Activated T-cell treated with anti-CD3 and anti-CD28 coated beads for 48 hours (primary cell): ENCODE measurements around the gene SLC20A1.
"Not testable (repeated sequence)": the region's sequence is repeated elsewhere in the genome, so short reads cannot be mapped to it uniquely, and the experiment has no call there.

ENCODE experiments used
- DNase-seq: peaks from one replicate; pipeline ENCODE4 v3.0.0-alpha.2; 2020; ENCODE audit warnings: low read depth

SLC20A1 gene

DNA sequence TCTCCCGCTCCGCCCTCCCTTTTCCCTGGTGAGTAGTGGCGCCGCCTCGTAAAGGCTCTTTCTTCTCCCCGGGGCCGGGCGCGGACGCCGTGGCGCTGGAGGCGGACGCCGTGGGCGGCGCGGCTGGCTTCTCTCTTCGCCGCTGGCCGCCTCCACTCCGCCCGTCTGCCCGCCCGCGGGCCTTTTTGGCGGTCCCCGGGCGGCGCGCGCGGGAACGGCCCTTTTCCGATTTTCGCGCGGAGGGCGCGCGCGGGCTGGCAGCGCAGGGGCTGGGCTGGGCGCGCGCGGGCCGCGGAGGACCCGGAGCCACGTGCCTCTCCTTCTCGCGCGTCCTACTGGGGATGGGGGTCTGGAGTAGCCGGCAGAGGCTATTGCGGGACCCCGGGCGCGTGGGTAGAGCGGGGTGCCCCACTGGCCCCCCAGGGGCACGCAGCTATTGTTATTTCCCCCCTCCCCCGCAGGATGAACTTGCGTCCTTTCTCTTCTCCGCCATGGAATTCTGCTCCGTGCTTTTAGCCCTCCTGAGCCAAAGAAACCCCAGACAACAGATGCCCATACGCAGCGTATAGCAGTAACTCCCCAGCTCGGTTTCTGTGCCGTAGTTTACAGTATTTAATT is 472 bp downstream of the SLC20A1 start:
- peak; percentile 61 for DNase-seq

DNA sequence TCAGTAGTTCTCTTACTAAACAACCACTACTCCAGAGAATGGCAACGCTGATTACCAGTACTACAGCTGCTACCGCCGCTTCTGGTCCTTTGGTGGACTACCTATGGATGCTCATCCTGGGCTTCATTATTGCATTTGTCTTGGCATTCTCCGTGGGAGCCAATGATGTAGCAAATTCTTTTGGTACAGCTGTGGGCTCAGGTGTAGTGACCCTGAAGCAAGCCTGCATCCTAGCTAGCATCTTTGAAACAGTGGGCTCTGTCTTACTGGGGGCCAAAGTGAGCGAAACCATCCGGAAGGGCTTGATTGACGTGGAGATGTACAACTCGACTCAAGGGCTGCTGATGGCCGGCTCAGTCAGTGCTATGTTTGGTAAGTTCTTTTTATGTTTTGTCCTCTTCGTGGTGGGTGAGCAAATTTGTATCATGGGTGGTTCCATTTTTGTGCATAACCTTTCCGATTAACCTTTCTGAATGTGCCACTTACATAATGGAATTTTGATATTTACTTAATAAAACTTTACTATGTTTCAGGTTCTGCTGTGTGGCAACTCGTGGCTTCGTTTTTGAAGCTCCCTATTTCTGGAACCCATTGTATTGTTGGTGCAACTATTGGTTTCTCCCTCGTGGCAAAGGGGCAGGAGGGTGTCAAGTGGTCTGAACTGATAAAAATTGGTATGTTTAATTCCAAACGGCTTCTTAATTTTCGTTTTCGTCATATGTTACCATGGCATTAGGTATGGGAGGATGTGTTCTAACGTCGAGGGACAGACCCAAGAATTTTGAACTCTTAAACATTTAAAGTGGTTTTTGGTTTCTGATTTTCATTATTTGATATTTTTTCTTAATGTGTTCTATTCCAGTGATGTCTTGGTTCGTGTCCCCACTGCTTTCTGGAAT is 1.3 kb downstream of the SLC20A1 start:
- no peak for DNase-seq

DNA sequence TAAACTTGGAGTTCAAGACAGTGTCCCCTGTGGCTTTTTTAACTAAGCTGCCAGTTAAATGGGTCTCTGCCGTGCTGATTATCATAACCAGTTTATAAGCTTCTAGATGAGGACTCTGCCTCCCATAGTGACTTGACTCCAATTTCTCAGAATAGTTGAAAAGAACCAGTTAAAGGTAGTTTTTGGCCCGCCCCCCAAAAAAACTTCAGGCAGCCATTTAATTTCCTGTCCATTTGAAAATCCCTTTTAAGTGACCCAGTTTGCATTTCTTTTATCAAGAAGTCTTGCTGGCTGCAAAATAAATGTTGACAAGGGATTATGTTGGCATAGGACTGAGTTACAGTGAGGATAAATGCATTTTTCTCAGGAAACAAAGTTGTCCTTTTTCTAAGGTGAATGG is 2.3 kb downstream of the SLC20A1 start:
- DNase-seq, result no peak

DNA sequence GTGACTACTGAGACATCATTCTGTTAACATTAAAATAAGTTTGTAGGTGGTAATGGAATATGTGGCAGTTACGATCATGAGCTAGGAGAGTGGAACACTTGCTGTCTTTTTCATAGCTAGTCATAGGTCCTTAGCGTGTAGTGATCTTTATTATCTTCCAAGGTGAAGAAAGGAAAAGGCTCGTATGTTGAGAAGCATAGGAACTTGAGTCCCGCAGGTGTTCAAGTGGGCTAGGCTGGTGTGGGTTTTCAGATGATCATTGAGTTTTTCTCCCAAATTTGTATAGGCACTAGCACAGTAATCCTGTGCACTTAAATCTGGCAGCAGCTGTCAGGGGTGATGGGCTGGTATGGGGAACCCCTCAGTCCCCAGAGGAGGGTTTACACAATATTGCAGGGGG is 10.9 kb downstream of the SLC20A1 start:
- DNase-seq, result no peak

DNA sequence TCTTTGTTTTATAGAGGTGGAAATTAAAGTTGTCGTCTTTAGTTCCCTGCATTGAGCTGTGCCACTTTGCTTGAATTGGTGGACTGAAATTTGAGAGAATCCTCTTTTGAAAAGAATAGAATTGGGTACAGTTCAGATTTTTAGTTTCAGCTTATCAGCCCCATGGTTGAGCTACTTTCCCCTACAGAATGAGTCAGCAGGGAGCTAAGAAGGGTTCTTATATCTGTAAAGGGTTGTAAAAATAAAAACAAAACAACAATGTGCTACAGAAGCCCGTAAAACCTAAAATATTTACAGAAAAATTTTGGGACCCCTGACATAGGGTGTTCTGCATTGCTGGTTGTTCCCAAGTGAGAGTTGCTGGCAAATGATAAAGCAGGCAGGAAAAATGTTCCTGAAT is 12.6 kb downstream of the SLC20A1 start:
- no peak for DNase-seq

DNA sequence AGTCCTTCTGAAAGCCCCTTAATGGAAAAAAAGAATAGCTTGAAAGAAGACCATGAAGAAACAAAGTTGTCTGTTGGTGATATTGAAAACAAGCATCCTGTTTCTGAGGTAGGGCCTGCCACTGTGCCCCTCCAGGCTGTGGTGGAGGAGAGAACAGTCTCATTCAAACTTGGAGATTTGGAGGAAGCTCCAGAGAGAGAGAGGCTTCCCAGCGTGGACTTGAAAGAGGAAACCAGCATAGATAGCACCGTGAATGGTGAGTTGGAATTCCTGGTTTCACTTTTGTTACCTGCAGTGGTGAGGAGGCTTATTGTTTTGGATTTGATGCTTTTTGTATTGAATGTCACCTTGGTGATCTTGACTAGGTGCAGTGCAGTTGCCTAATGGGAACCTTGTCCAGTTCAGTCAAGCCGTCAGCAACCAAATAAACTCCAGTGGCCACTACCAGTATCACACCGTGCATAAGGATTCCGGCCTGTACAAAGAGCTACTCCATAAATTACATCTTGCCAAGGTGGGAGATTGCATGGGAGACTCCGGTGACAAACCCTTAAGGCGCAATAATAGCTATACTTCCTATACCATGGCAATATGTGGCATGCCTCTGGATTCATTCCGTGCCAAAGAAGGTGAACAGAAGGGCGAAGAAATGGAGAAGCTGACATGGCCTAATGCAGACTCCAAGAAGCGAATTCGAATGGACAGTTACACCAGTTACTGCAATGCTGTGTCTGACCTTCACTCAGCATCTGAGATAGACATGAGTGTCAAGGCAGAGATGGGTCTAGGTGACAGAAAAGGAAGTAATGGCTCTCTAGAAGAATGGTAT is 13.3 kb downstream of the SLC20A1 start:
- DNase-seq, result no peak

DNA sequence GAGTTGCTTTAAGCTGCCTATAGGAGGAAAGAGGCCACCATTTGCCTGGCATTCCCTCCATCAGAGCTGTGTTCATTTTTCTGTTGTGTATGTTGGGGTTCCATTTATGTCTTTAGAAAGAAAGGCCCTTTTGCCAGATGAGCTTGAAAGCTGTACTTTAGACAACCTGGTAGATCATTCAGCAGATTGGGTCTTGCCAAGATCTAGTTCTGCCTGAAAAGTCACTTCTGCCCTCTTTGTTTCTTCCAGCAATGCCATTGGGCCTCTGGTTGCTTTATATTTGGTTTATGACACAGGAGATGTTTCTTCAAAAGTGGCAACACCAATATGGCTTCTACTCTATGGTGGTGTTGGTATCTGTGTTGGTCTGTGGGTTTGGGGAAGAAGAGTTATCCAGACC is 14.4 kb downstream of the SLC20A1 start:
- no peak for DNase-seq

DNA sequence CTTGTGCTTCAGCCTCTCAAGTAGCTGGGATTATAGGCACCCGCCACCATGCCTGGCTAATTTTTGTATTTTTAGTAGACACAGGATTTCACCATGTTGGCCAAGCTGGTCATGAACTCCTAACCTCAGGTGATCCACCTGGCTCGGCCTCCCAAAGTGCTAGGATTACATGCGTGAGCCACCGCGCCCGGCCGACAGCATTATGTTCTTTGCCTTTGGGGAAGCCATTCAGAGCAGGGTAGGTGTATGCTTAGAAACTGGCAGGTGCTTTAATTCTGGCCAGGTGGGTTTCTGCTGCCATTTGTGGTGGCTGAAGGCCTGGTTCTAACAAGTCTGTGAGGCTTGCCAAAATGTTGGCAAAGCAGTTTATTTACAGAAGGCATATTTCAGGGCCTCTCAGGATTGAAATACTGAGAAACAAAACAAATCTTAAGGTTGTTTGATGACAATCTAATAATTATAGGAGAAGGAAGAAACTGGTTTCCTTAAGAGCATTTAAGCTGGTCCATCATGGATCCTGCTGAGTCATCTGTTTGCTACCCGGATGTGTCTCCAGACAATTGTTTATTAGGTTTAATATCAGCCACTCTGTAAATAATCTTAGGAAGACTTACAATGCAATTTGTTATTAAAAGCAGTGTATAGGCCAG is 16.0 kb downstream of the SLC20A1 start:
- DNase-seq, result no peak

DNA sequence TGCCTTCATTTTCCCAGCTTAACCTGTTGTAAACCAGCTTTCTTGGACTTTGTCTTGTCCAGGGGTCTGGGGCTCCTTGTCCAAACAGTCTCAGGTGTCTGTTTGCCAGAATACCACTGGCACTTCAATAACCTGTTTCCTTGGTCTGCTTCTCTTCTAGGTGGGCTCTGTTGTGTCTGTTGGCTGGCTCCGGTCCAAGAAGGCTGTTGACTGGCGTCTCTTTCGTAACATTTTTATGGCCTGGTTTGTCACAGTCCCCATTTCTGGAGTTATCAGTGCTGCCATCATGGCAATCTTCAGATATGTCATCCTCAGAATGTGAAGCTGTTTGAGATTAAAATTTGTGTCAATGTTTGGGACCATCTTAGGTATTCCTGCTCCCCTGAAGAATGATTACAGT is 17.0 kb downstream of the SLC20A1 start:
- DNase-seq, result no peak

DNA sequence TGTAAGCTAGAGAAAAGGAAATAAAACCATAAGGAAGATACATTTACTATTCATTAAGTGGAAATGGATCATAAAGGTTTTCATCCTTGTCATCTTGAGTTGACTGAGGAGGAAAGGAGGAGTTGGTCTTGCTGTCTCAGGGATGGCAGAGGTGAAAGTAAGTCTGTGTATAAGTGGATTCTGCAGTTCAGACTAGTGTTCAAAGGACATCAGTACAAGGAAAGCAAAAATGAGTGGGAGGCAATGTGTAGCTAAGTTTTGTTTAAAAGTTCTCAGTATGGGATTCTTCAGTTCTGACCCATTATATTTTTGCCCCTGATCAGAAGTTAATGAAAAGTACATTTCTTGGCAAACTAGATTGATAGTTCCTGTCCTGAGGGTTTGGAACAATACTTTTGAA is 18.9 kb downstream of the SLC20A1 start:
- DNase-seq, result no peak

DNA sequence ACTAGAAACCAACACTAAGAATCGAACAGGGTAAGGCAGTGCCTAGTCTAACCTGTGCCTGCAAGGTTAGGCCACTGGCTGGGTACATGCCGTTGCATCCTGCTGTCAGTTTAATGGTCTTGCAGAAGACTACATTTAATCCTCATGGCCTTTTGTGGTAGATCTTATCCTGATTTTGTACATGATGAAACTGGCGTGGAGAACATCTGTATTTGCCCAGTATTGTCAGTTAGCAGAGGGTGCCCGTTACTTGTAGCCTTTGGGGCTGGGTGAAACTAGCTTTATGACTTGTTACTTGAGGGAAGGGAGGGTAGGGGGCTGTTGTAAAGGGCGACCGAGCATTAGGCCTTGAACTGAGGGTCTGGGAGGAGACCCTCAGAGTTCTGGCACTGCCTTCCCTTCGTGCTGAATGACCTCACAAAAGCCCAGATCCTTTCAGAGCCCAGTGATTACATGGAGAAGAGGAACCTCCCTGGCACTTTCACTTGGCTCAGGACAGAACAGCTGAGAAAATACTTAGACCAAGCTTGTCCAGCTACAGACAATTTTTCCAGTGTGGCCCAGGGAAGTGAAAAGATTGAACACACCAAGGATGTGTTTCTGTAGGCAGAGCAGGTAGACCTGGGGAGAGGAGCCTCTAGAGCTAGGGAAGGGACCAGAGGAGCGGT is 19.5 kb downstream of the SLC20A1 start:
- DNase-seq, result no peak

DNA sequence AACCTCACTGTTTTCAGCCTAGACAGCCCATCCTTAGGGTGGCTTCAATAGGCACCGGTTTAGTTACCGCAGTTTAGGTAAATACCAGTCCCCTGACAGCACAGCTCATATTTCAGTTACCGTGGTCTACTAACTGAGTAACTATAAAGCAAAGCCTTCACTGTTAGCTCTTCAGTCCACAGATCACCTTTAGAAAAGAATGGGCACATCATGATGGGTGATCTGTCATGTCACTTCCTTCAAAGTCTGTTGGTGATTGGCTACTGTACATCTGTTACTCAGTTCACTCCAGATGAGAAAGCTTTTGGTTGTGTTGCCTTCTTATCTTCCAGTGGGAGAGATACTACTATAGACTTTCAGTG is 21.0 kb downstream of the SLC20A1 start:
- DNase-seq, result no peak

DNA sequence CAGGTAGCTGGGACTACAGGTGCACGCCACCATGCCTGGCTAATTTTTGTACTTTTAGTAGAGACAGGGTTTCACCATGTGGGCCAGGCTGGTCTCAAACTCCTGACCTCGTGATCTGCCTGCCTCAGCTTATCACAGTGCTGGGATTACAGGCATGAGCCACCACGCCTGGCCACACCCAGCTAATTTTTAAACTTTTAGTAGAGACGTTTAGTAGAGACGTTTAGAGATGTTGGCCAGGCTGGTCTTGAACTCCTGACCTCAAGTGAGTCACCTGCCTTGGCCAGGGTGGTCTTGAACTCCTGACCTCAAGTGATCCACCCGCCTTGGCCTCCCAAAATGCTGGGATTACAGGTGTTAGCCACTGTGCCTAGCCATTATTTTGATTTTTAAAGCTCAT is 21.8 kb downstream of the SLC20A1 start:
- DNase-seq, result not testable (repeated sequence)

DNA sequence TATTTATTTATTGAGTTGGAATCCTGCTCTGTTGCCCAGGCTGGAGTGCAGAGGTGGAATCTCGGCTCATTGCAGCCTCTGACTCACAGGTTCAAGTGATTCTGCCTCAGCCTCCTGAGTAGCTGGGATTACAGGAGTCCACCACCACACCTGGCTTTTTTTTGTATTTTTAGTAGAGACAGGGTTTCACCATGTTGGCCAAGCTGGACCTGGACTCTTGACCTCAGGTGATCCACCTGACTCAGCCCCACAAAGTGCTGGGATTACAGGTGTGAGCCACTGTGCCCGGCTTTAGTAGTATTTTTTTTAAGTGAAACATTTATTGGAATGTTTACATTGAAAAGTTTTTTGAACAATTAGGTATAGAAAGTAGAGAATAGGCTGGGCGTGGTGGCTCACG is 23.9 kb downstream of the SLC20A1 start:
- no peak for DNase-seq

DNA sequence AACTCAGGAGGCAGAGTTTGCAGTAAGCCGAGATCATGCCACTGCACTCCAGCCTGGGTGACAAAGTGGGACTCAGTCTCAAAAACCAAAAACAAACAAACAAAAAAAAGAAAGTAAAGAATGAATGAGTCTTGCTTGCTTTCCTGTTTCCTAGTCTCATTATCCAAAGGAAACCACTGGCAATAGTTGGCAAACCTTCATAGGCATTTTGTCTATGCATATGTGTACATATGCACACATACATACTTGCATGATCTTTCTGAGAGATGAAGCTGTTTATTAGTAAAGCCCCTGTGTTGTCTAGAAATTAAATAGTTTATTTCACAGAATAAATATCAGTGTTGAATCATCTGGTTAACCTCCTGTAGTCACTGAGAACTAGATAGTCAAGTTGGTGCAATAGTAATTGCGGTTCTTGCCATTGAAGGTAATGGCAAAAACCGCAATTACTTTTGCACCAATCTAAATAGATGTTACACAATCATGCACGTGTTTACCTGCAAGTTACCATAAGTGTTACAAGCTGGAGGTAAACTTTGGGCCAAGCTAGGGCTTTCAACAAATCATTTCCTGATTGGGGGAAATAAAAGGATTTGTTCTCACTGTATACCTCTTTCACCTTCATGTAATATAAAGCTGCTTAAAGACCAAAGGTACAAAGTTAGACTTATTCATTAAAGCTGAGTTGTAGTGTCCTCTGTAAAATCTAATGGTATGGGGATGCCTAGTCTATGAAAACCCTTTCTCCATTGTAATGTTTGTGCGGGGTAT is 24.7 kb downstream of the SLC20A1 start:
- DNase-seq, result no peak

DNA sequence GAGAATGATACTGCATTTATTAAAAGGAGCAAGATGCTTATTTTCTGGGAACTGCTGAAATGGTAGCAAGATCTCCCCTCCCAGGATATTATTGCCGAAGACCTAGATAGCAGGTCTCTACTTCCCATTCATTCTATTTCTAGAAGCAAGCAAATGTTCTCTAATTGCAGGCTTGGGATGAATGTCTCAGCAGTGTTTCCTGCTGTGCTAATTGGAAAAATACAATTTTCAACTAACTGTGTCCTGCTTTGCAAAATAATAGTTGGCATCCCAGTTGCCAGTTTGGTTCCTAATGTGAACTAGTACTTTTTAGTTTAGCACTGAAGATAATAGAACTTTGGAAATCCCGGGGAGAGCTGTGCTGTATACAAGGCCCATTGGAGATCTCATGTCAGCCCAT is 26.1 kb downstream of the SLC20A1 start:
- no peak for DNase-seq

DNA sequence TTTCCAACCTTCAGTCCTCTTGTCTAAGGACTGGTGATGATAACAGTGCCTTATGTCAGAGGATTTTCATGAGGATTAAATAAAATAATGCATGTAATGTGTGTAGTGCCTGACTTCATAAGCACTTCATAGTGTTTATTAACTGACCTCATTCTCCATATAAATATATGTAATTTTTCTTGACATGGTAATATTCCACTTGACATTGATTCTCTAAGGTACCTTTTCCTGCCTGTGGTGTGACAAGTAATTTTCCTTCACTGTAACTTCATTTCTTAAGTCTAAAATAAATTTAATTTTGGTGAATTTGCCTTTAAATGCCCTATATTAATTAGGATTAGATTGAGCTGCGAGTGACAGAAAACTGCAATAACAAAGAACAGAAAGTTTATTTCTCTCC is 27.3 kb downstream of the SLC20A1 start:
- no peak for DNase-seq

DNA sequence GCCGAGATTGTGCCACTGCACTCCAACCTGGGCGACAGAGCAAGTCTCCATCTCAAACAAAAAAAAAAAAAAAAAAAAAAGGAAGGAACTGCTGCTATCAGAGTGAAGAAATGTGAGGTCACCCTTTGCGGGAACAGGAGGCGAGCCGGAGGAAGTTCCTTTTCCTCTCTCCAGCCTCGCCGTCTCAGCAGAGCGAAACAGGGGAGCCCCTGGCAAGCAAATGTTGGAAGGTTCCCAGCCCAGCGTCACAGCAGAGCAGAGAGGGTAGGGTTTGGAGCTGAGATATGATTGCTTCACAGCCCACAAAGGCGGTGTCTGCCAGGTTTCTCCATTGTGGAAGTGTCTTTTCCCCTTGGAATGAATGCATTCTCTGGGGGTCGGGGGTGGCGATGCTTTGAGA is 28.5 kb downstream of the SLC20A1 start:
- no peak for DNase-seq

DNA sequence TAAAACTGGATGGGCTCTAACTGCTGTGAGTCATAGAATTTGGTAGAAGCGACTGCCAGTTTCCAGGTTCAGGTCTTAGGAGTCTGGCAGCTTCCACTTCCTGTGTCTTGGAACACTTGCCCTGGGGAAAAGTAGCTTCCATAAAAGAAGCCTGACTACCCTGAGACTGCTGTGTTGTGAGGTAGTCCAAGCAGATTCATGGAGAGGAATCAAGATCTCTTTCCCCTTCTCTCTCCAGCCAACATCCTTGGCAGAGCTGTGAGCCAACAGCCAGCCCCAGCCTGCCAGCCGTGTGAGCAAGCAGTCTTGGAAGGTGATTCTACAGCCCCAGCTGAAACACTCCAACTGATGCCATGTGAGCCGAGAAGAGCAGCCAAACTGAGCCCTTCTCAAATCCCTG is 33.7 kb downstream of the SLC20A1 start:
- no peak for DNase-seq

DNA sequence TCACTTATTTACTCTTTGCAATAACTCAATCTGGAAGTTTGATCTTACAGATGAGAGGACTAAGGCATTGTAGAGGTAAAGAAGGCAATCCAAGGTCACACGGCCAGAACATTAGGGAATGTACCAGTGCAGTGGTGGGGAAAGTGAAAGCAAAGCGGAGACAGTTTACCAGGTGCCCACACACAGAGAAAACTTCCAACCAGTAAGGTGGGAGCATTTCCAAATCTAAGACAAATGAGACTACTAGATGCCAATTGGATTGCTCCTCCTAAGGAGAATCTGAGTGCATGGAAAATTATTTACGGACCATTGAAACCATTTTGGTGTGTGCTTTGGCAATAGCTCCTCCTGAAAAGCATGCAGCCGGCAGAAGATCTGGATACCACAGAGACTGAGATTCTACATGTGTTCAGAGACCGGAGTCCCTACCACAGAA is 34.9 kb downstream of the SLC20A1 start:
- DNase-seq, result no peak

DNA sequence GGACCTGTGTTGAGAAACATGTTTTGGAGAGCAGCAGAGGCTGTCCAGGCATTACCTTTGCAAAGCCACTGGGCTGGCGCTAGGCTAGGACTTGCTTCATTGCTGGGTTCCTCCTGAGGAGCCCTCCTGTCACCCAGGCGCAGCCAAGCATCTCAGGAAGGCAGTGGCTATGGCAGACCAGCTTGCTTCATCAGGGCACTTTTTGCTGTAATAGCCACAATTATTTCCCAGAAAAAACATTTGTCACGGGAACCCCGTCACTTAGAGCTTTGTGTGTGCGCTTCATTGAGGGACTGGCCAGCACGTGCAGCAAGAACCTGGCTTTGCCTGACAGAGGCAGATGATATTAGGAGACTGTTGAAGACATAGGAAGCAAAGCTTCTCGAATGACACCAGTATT is 36.4 kb downstream of the SLC20A1 start:
- no peak for DNase-seq
